HG02884 (cell line): ENCODE data around the gene HEYL.
"Not testable (repeated sequence)": the region's sequence is repeated elsewhere in the genome, so short reads cannot be mapped to it uniquely, and the experiment has no call there.

Experiments
- ATAC-seq: cut with Tn5 transposase; IDR thresholded peaks from one replicate; pipeline ENCODE4 v1.9.1; 2021; ENCODE audit warnings: mild to moderate bottlenecking, moderate library complexity; ENCODE audit not compliant: unreplicated experiment

Gene HEYL

DNA sequence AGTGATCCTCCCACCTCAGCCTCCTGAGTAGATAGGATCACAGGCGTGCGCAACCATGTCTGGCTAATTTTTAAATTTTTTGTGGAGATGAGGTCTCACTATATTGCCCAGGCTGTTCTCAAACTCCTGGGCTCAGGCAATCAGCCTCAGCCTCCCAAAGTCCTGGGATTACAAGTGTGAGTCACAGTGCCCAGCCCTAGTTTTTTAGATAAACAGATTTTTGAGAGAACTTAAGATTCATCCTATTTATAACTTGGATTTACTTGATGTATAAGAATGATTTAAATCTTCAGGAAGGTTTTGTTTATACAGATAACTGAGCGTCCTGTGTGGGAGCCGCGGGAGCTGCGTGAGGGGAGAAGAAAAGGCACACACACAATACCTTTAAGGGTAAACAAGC, 26.2 kb downstream of the HEYL start:
- ATAC-seq = no peak

DNA sequence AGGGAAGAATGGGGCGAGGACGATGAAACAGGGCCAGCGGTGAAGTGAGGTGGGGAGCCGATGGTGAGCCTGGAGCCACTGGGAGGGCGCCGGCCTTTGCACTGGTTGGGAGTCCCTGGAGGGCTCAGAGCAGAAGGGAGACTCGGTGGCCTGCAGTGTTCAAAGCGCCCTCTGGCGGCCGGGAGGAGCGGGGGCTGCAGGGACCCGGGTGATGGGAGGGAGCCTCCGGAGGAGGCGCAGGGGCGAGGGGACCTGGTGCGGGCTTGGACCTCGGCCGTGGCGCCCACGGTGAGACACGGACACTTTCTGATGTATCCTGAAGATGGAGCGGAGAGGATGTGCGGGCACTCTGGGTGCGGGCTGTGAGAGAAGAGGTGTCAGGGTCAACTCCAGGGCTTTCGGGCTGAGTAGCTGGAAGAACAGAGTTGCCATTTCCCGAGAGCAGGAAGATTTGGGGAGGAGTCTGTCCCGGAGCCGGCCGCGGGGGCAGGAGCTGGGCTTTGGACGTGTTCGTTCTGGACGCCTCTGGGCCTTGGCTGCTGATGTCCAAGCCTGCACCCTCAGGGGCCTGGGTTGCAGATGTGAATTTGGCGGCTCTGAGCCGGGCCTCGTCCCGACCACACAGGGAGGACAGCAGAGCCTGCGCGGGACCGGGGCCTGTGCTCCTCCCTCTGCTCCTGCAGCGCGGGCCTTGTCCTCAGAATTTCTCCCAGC, 29.7 kb downstream of the HEYL start:
- no peak for ATAC-seq

DNA sequence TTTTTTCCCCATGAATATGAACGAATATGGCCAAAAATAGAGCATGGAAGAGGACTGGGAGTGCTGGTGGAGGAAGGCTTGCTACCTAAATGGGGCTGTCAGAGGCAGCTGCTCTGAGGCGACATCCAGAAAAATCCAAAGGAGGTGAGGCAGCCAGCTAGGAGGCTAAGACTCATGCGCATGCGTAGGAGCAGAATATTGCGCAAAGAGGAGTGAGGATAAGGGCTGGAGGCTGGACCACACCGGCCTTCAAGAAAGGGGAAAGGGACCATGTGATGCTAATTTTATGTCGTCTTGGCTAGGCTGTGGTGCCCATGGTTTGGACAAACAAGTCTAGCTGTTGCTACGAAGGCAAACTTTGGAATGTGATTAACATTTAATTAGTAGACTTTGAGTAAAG, 30.5 kb downstream of the HEYL start:
- no peak for ATAC-seq

DNA sequence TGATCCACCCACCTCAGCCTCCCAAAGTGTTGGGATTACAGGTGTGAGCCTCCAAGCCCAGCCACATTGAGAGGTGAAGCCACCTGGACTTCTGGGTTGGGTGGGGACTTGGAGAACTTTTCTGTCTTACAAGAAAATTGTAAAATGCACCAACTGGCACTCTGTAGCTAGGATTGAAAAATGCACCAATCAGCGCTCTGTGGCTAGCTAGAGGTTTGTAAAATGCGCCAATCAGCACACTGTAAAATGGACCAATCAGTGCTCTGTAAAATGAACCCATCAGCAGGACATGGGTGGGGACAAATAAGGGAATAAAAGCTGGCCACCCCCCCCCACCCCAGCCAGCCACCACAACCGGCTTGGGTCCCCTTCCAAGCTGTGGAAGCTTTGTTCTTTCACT, 35.8 kb downstream of the HEYL start:
- ATAC-seq = not testable (repeated sequence)

DNA sequence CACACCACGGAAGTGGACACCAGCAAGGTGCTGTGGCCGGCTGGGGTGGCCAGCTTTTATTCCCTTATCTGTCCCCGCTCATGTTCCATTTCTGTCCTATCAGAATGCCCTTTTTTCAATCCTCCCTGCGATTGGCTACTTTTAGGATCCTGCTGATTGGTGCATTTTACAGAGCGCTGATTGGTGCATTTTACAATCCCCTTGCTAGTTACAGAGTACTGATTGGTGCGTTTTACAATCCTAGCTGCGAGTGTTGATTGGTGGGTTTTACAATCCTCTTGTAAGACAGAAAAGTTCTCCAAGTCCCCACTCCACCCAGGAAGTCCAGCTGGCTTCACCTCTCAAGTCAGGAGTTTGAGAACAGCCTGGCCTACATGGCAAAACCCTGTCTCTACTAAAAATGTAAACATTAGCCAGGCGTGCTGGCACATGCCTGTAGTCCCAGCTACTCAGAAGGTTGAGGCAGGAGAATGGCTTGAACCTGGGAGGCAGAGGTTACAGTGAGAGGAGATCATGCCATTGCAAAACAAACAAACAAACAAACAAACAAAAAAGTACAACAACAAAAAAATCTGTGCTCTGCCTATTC, 37.7 kb downstream of the HEYL start:
- not testable (repeated sequence) for ATAC-seq

DNA sequence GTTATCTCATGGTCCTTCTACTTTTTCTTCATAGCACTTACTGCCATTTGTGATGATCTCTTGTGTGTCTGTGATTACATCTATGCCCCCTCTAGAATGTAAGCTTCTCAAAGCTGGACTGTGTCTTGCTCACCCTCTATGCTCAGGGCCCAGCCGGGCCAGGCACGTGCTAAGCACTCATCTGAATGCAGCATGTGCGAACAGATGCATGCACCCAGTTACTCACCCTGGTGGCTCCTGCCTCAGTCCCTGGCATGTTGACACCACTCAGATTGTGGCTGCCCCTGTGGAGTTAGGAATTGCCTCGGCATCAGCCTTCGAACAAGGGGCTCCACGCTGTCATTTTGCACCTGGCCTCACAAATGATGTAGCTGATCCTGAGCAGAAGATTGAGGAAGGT, 43.3 kb downstream of the HEYL start:
- ATAC-seq = no peak

DNA sequence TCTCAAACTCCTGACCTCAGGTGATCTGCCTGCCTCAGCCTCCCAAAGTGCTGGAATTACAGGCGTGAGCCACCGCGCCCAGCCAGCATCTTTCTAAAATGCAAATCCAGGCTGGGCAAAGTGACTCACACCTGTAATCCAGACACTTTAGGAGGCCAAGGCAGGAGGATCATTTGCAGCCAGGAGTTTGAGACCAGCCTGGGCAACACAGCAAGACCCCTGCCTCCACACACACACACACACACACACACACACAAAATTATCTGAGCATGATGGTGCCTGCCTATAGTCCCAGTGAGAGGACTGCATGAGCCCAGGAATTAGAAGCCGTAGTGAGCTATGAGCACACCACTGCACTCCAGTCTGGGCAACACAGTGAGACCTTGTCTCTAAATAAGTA, 46.1 kb downstream of the HEYL start:
- no peak for ATAC-seq

DNA sequence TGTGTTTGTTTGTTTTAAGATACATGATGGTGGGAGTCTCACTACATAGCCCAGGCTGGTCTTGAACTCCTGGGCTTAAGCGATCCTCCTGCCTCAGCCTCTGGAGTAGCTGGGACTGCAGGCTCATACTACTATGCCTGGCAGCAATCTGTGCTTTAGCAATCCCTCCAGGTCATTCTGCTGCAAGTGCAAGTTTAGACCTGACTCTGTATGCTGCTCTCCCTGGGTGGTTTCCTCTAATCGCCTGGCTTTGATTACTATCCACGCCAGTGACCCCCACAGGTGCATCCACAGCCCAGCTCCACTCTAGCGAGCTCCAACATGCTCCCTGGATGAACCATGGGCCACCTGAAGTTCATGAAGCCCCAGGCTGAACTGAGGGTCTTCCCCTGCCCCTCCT, 47.4 kb downstream of the HEYL start:
- no peak for ATAC-seq

DNA sequence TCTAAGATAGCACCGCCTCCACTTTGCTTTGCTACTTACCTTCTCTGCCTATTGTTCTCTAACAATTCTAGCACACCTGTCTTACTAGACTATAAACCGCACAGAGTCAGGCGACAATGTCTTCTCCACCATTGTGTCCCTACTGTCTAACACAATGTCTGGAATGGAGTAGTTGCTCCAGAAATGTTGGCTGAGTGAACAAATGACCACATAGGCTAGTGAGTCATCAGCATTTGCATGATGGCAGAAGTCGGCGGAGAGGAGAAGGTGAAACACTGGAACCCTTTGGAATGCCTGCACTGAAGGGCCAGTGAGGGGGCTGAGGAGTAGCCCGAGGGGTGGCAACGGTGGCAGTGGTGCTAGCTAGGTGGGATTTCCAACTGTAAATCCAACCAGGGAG, 48.9 kb downstream of the HEYL start:
- no peak for ATAC-seq

DNA sequence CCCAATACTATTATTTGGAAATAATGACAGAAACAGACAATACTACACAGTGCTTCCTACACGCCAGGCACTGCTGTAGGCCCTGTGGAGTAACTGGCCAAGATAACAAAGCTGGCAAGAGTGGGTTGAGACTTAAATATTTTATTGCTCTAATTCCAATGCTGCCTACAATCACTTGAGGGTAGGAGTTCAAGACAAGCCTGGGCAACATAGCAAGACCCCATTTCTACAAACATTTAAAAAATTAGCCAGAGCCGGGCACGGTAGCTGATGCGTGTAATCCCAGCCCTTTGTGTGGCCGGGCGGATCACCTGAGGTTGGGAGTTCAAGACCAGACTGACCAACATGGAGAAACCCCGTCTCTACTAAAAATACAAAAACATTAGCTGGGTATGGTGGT, 53.5 kb downstream of the HEYL start:
- no peak for ATAC-seq

DNA sequence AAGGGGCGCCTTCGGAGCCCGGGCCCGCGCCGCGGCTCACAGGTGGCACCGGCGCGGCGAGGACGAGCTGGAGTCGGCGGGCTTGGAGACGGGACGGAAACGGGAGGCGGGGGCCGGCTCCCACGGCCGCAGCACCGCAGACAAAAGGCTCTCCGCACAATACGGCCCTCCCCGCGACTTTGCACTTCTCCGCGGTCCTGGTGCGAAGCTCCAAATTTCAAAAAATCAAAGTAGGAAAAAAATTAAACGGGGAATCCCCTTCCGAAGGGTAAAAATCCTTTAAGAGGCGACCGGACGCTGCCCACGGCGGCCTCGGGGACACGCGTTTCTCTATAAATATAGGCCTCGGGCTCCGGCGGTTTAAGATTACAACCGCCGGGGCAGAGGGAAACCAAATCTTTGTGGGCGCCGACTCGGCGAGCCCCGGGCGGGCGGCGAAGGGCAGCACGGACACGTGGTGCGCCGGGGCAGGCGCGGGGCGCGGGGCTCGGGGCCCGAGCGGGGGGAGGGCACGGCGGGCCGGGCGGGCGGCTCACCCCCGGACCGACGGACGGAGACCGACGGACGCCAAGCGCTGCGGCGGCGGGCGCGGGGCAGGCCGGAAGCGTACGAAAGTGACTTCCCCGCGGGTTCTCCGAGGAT, 63.3 kb downstream of the HEYL start:
- peak; percentile 33 for ATAC-seq

DNA sequence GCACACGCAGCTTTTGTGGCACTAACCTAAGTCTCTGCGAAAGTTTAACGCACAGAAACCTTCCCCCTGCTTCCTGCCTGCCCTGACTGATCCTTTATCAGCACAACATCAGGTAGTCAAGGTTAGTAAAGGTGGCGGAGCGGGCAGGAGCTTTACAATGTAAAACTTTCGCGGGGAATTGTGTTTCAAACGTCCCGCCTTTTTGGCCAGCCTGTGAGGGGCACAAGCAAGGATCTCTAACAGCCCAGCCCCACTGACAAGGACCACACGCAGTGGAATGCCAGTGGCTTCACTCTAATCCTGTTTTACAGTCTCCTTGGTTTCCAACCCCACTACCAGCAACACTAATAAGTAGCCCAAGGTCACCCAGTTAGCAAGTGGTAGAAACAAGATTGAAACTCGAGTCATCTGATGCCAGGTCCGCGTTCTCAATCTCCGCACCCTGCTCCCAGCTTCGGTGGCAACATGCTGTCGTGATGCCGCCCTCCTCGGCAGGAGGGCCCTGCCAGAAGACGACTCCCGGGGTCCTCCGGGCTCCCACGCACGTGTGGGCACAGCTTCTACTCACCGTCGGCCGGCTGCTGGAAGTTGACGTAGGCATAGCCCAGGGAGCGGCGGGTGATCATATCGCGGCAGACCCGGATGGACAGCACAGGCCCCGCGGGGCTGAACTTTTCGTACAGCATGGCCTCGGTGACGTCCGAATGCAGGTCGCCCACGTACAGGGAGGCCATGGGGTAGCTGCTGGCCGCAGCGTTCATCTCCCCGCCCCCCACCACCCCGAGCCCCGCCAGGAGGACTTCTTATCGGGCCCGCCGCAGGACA, 64.0 kb downstream of the HEYL start:
- peak; percentile 16 for ATAC-seq

DNA sequence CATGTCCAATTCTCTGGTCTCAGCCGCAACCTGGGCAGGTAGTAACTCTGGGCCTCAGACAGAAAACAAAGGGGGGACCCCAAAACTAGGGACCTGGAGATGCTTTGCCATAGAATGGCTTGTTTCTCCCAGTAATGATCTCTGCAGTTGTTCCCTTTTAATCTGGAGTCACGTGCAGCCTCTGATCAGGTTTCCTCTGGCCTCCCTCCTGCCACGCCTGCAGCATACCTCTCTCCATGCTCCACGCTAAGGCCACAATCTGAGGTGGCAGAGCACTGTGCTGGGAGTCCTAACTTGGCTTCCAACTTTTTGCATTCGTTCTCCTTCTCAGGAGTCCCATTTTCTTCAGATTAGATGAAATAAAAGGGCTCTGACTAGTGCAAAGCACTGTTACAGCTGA, 64.8 kb downstream of the HEYL start:
- no peak for ATAC-seq
